Posterior vena cava (tissue), 2 donors: Measurements from ENCODE around the gene CUL7. TPM values are rescaled to one million over a fixed set of nuclear protein-coding genes. Genes with fewer than 3 reads are reported as not detected.

Experiments used
- DNase-seq: peaks from one replicate; pipeline ENCODE4 v3.0.0-alpha.2; 2020; ENCODE audit warnings: low spot score
- intact Hi-C, 2 donors: fragments of 100-400 bp; cut with DNase I; formaldehyde crosslinking; loops; one replicate each; pipeline versions ENCODE4 v1.14.1 to v1.14.2; 2022 to 2023
- total RNA-seq, 2 donors: library from RNA; stranded (reverse); fragmentation: NEBNext Ultra II Directional; extraction: Animal tissue kit (Norgen Biotek cat#: 25700); gene quantifications; one replicate each; pipeline ENCODE4 v1.2.1, GENCODE V29; 2021
- donor health status: DM: yes; HTN: yes; CAD: no.
- donor health status: DM: yes; HTN: yes; CAD: no.

CUL7 gene
- total RNA-seq, 2 donors from 2014 or later, result 9.3 to 9.9 TPM

DNA sequence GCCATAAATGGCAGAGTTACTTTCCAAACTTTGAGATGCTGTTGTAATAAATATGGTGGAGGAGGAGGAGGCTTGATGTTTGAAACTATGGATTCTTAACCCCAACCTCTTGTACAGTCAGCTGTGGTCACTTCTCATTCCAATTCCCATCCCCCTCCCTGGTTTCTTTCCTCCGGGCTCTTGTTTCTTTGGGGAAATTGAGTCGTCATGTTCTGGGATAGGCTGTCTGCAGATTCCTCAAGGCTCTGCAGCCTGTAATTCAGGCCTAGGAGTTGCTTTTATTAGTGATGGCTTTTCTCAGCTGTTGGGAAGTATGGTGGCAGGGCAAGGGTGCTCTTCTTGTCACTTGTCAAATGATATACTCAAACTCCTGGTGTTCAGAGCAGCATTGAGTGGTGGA lies 25.0 kb upstream of the CUL7 start:
- intact Hi-C loops, result no loop called here
- DNase-seq, result no peak

DNA sequence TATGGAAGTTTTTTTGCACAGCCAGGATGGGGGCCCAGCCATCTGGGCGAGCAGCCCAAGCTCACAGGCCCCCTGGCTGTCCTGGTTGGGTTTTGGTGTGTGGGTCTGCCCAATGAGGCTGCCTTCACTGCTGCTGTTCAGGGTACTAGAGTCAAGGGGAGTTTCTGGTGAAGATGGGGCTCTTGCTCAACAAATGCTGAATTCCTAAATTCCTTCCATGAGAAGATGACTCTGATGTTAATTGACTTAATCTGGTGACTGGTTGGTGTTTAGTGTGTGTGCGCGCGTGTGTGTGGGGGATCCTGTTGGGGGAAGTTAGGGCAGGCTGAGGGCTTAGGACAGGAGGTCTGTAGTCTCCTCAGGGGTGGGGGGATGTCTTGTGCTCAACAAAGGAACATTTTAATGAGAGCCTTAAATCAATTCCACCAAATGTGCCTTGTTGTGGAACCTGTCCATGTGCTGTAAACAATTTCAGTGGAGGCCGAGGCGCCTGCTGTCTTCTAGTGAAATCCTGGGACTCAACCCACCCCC lies 24.4 kb upstream of the CUL7 start:
- intact Hi-C loops, result no loop called here
- DNase-seq, result no peak

DNA sequence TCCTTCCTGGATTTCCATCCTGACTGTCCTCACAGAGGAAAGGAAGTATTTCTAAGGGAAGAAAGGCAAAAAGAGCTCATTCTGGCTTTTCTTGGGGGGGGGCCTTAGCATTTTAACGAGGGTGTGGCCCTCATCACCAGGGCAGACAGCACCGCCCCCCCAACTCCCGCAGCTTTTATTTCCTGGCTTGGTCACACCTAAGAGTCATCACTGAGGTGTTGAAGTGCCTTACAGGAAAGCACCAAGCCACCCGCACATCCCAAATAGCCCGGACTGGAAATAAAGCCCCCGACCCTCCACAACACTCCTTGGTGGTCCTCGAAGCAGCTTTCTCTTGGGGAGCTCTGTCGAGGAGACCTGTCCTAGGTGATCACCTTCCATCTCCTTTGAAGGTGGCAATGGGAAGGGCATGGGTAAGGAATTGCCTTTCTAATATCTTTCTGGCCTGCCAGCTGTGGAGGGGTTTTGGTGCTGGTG lies 23.7 kb upstream of the CUL7 start:
- DNase-seq, result no peak
- intact Hi-C loops, result no loop called here

DNA sequence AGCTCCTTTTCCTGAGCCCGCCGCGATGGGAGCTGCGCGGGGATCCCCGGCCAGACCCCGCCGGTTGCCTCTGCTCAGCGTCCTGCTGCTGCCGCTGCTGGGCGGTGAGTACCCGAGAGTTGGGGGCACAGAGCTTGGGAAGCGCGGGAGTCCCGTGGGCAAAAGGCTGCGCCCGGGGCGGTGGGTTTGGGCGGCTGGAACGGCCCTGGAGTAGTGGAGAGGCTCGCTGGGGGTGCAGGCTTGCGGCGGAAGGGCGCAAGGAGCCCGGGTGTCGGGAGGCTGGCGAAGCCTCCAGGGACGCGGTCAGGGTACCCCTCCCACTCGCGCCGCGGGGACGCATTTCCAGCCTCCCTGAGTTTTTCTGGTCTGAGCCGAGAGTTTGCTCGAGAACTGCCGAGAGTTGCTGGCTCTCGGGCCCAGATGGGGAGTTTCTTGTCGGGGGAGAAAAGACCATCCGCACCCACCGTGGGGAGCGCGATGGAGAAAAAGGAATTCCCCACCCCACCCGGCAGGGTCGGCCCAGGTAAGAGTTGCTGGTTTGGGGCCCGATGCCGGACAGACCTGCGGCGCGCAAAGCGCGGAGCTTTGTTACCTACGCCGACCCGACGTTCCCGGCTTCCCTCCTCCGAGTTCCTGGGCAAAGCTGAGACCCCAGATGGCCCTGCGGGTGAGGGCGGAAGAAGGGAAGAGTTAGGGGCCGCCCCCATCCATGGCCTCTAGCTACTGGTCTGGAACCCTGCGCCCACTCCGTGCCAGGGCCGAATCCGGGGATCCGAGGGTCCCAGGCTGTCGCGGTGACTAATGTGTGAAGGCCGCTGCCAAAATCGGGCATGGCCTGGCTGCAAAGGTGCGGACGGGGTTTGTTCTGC lies 23.0 kb upstream of the CUL7 start:
- no peak for DNase-seq
- intact Hi-C loops, result no loop called here

DNA sequence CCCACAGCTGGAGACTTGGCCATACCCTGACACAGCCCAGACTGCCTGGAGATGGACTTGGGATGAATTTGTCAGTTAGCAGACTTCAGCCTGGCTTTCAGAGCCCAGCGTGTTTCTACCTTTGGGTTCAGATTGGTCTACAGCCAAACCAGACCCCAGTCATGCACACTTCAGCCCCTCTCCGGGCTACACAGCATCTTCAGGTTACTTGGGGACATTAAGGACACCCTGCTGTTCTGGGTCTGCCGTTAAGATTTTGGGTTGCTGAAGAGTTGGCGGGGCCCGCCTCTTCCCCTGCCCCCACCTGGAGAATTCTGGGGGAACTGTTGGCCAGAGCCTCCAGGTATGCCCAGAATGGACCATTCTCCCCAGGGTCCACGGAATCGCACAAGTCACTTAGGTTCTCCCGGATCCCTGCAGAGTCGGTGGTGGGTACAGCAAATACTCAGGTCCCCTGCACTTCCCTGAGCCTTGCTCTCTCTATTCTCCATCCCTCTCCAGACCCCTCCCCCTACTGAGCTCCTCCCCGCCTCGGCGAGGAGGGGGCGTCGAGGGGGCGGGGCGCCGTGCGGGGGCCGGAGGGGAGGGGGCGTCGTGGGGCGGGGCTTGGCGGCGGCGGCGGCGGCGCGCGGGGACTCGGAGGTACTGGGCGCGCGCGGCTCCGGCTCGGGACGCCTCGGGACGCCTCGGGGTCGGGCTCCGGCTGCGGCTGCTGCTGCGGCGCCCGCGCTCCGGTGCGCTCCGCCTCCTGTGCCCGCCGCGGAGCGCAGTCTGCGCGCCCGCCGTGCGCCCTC lies 22.2 kb upstream of the CUL7 start, which contains the start of gene PTK7:
Gene PTK7 (plus strand): TSS at position 645 of the 794 bp plus-strand sequence. CDS start 175 bp downstream, outside the sequence.
- no peak for DNase-seq
- intact Hi-C loops, result no loop called here

DNA sequence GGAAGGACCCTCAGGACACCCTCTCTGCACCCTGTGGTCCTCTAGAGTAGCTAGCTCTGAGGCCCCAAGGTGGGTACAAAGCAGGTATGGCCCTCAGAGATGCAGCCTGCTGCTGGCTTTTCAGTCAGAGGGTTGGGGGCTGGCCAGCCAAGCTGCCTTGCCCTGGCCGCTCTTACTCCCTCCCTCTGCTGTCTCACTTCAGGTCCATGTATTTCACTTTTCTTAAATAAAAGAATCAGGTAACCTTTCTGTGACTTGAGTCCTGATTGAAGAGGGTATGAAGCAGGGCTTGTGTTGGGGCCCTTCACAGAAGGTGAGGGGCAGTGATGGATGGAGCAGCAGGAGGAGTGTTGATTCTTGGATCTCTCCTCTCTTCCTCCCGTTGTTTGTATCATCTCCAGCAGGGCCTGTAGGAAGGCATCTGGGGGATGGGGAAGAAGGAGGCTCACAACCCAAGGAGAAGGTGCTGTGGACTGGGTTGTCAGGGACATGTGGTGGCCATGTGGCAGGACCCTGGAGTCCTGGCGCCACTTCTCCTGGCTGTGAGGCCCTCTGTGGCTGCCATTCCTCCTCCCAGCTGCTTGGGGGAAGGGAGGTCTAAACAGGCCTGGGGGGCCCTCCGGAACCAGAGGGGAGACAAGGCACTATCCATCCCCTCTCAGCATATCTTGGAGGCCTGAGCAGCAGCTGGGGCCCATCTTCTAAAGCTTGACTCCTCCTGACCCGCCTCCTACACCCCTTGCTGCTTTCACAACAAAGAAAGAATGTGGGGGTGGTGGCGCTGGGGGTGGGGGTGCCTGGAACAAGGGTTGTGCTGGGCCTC lies 21.4 kb upstream of the CUL7 start:
- DNase-seq, result no peak
- intact Hi-C loops, result no loop called here

DNA sequence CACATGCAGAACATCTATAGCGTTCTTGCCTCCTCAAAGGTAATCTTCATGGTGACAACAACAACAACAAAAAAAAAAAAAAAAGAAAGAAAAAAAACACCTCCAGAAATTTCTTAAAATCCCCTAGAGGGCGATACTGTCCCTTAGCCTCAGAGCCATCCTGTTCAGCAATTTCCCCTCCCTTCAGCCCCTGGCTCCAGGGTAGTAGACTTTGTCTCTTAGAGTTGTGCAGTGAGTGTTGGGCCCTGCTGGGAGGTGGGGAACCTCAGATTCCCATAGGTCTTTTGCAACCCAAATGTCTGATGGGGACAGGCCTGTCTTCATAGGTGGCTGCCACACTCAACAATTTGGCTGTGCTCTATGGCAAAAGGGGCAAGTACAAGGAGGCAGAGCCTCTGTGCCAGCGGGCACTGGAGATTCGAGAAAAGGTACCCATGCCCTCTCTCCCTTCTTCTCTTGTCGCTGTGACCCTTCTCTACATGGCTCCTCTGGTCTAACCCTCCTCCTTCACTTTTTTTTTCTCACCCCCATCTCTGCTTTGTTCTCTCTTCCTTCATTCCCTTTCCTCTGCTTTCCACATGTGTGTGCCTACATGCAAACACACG lies 16.5 kb upstream of the CUL7 start:
- no peak for DNase-seq
- intact Hi-C loops, result no loop called here

DNA sequence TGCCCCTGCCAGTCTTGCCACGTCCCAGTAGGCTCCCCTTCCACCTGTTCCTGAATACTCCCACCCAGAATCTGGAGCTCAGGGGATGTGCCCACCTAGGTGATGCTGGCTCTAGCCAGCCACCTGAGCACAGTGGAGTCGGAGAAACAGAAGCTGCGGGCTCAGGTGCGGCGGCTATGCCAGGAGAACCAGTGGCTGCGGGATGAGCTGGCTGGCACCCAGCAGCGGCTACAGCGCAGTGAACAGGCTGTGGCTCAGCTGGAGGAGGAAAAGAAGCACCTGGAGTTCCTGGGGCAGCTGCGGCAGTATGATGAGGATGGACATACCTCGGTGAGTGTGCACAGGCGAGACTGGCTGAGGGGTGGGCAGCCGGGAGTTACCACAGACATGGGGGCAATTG lies 9.2 kb upstream of the CUL7 start:
- no peak for DNase-seq
- intact Hi-C loops, result loop anchor here in 1 of 2 donors (10.0 kb wide), 1 partner anchor 62 kb away; no protein-coding TSS in a partner anchor

DNA sequence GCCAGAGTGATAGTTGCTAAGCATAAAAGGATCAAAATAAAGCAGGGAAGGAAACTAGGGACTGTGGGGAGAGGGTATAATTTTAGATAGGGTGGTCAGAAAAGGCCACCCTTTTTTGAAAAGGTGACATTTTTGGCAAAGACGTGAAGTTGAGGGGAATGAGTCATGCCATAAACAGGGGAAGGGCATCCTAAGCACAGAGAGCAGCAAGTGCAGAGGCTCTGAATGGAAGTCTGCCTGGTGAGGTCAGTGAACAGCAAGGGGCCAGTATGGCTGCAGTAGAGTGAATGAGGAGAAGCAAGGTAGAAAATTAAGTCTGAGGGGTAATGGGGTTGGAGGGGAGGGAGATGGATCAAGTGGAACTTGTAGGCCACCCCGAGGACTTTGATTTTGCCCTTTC lies 8.2 kb upstream of the CUL7 start:
- DNase-seq, result no peak
- intact Hi-C loops, result loop anchor here in 1 of 2 donors (10.0 kb wide), 1 partner anchor 63 kb away; no protein-coding TSS in a partner anchor

DNA sequence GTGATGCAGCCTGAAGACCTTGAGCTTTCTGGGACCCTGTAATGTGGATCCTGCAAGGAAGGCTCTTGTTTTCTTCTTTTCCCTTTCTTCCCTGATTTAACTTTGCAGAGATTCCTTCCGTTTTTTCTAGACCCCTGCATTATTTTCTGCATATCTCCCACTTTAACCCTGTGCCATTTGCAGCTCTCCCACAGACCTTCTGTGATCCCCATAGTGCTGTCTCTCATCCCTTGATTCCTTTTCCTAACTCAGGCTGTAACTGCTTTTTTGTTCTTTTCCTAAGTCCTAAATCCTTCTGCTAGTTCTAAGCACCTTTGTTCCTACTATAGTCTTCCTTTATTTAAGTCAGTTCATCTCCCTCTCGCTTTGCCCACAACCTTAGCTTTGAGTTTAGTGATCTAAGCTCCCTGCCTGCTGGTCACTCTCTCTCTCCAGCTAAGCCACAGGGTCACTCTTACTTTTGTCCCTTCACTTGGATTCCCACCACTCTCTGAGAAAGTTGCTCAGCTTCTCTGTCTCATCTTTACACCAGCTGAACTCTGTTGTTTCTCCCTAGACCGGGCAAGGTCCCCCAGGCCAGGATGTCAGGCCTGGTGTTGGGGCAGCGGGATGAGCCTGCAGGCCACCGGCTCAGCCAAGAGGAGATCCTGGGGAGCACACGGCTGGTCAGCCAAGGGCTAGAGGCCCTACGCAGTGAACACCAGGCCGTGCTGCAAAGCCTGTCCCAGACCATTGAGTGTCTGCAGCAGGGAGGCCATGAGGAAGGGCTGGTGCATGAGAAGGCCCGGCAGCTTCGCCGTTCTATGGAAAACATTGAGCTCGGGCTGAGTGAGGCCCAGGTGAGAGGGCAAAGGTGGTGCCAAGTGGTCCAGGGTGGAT lies 7.3 kb upstream of the CUL7 start:
- intact Hi-C loops, result loop anchor here in 1 of 2 donors (10.0 kb wide), 1 partner anchor 64 kb away; no protein-coding TSS in a partner anchor
- DNase-seq, result no peak

DNA sequence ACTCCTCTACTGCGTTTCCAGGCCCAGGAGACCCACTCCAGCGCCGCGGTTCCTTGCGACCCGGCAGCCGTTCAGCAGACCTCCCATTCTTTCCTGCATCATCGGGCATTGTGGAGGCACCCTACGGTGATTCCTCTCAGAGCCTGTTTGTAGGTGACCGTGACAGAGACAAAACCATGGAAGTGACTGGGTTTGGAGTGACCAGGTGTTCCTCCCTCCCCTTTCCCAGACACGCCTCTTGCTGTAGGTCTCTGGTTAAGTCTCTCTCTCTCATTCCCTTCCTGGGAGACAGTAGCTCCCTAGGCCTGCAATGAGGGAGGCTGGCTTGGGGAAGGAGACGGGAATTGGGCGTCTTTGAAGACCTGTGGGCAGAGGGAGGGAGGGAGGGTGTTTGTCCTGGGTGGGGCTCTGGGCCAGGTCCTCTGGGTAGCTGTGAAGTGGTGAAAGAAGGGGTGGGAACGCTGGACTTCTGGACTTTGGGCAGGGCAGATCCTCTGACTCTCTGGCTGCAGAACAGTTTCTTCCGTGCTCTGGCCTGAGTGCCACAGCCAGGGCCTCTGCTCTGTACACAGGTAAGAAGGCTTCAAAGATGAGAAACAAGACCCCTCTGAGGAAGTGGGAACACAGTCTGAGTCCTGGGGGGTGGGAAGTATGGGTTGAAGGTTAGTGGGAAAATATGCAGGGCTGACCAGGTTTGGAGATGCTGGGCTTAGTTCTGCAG lies 6.5 kb upstream of the CUL7 start:
- intact Hi-C loops, result loop anchor here in 1 of 2 donors (10.0 kb wide), 1 partner anchor 65 kb away; no protein-coding TSS in a partner anchor

DNA sequence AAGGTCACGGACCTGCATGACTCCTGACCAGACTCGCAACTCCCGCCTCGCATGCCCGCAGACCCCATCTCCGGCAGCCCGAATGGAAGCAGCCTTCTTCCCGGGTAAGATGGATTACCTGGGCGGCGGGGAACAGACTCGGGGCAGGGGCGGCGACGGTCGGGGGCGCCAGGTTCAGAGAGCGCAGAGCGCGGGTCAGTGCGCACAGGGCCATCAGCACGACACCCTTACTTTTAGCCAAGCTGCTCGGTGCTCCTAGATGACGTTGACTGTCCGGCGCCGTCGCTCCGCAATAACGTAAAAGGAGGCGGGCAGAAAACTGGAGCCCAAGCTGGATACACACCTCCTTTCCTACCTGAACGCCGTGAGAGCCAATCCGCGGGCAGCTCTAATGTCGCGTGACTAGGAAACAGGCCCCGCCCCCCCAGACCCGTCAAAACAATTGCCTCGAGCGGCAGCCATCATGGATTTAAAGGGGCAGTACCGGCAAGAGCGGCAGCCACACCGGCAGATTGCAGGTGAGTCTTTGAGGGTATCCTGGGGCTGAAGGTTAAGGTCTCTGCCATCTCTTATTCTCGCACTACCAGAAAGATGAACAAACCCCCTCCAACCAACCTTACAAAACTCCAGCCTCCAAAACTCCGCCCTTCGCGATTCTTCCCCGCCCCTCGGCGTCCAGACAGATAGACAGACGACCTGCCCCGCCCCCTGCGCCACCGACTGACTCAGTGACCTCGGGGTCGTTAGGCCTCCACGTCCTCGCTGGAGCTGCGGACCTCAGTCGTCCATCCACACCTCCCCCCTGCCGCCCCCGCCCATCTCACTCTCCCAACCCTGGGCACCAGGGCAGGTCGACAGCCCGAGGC lies 5.8 kb upstream of the CUL7 start, which contains the start of the genes KLC4 and MRPL2:
Gene KLC4 (plus strand): TSS at position 464 of the 866 bp plus-strand sequence. CDS start 1,705 bp downstream, outside the sequence.
Gene MRPL2 (minus strand): TSS at position 267 of the 866 bp plus-strand sequence. CDS start 53 bp downstream, at position 214.
- peak; percentile 99 for DNase-seq
- intact Hi-C loops, result loop anchor here in 1 of 2 donors (10.0 kb wide), 1 partner anchor 65 kb away; no protein-coding TSS in a partner anchor

More for the DNA sequence above, 6.5 kb upstream of the CUL7 start:
- DNase-seq, result no peak

DNA sequence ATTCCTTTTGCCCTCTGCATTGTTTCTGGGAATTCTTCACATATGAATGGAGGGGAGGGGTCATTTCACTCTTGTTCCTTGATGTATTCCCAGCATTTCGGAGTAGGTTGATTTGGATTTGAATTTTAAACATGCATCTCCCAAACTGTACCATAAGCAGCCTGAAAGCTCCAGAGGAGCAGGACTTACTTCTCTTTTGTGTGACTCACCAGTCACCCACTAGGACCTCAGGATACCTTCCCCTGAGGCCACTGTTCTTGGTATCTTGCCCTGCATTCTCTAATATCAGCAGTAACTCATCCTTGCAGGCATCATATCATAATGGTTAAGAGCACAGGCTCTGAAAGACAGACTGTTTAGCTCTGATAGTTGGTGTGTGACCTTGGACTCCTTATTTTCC lies 4.9 kb upstream of the CUL7 start:
- intact Hi-C loops, result no loop called here
- no peak for DNase-seq

DNA sequence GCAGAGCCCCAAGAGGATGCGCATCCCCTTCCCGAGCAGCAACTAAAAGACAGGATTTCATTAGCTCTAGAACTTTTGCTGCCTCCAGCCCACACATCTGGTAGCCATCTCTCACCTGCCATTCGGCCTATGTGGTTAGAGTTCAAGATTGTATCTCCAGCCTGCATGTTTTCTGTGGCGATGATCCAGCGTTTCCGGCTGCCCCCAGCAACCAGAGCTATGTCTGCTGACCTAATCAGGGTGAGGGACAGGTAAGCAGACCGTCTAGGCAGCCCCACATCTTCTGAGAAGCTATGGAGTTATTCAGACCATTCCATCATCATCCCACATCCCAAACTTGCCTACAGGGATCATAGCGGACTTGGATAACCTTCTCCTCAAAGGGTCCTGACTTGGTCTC lies 2.3 kb upstream of the CUL7 start:
- intact Hi-C loops, result no loop called here

DNA sequence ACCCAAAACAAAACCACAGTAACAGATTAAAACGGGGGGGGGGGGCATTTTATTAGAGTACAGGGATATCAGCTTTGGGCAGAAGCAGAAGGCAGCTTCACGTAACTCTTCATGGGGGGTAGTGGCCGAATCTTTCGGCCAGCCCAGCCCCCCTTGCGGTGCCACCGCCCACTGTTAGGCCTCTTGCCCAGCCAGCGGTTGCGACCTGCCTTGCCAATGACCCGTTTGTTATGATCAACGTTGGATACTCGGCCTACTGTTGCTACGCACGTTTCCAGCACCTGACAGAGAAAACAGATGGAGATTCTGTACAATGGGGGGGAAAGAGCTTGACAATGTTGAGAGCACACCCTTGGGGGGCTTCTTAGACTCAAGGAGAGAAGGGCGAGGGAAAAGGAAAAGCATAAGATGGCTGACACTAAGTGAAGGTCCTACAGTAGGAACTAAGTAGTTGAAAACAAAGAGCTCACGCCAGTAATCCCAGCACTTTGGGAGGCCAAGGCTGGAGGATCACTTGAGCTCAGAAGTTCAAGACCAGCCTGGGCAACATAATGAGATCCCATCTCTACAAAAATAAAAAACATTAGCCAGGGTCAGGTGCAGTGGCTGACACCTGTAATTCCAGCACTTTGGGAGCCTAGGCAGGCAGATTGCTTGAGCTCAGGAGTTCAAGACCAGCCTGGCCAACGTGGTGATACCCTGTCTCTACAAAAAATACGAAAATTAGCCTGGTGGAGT lies 724 bp upstream of the CUL7 start:
- no peak for DNase-seq
- intact Hi-C loops, result no loop called here

More for the DNA sequence above, 2.3 kb upstream of the CUL7 start:
- DNase-seq, result no peak
